ENCODE data around the gene RNF157. TPM values are rescaled to one million over a fixed set of nuclear protein-coding genes. Genes with fewer than 3 reads are reported as not detected.
A peak's percentile ranks its signal among the peaks of the same experiment; 100 is the strongest.

The RNF157 gene
- total and polyA plus RNA-seq, 2 of the 13 experiments (the other 11 are each of a cell fraction or from before 2014, with no cell fraction given): 0.44 to 1.5 TPM

DNA sequence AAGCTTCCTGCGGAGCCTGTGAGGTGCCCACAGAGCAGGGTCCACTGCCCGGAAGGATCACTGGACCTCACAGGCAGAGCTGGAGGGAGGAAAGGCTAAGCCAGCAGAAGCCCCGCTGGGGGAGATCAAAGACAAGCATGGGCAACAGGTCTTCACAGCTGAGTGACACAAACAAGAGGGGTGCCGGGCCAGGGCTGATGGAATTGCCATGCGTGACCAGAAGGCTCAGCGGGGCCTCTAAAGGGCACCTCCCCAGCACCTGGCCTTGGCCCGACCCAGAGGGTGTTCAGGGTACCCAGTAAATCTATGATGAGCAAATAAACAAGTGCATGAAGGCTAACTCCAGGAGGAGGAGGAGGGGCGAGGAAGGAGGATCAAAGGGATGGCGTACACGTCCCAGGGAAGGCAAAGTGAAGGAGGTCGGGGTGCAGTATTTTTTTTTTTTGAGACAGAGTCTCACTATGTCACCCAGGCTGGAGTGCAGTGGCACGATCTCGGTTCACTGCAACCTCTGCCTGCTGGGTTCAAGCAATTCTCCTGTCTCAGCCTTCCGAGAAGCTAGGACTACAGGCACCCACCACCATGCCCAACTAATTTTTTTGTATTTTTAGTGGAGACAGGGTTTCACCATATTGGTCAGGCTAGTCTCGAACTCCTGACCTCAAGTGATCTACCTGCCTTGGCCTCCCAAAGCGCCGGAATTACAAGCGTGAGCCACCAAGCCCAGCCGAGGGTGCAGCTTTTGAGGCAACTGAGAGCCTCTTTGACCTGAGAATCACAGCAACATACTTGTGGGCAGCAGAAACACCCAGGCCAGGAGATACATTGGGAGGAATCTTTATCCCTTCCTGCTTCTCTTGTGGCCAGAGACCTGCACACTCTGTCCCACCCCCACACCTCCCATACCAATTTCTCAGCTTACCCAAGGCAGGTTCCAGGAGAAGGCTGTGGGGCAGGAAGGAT lies 120.6 kb downstream of the RNF157 start (continued):
- TF ChIP-seq ZNF326 (CRISPR knock-in tag; IDR thresholded peaks at IDR 0.05; ENCODE audit: borderline replicate concordance) (no peak), ZNF878 (CRISPR knock-in tag; IDR thresholded peaks at IDR 0.05) (no peak), SAP130 (CRISPR knock-in tag; IDR thresholded peaks at IDR 0.05; ENCODE audit: low read depth) (peak; percentile 64), DNMT3B (CRISPR knock-in tag; conservative IDR thresholded peaks at IDR 0.05) (no peak), FOXP1 (IDR thresholded peaks at IDR 0.05) (no peak), FOXP1 (CRISPR knock-in tag; IDR thresholded peaks at IDR 0.05) (peak; percentile 84), ZFAT (CRISPR knock-in tag; conservative IDR thresholded peaks at IDR 0.05) (no peak), KLF15 (CRISPR knock-in tag; IDR thresholded peaks at IDR 0.05; ENCODE audit: borderline replicate concordance) (no peak), ZMYM4 (CRISPR knock-in tag; IDR thresholded peaks at IDR 0.05) (peak; percentile 60; the same call in 1 of the 2 replicates), CAMTA2 (CRISPR knock-in tag; IDR thresholded peaks at IDR 0.05; ENCODE audit: borderline replicate concordance) (no peak), RAD51 (IDR thresholded peaks at IDR 0.05; ENCODE audit: borderline replicate concordance) (no peak), ZNF431 (CRISPR knock-in tag; IDR thresholded peaks at IDR 0.05; ENCODE audit: borderline replicate concordance, low read depth) (0 out of 2 replicates have a peak, but pooled peaks have one; percentile 31)
- TF ChIP-seq, protein P1, sequence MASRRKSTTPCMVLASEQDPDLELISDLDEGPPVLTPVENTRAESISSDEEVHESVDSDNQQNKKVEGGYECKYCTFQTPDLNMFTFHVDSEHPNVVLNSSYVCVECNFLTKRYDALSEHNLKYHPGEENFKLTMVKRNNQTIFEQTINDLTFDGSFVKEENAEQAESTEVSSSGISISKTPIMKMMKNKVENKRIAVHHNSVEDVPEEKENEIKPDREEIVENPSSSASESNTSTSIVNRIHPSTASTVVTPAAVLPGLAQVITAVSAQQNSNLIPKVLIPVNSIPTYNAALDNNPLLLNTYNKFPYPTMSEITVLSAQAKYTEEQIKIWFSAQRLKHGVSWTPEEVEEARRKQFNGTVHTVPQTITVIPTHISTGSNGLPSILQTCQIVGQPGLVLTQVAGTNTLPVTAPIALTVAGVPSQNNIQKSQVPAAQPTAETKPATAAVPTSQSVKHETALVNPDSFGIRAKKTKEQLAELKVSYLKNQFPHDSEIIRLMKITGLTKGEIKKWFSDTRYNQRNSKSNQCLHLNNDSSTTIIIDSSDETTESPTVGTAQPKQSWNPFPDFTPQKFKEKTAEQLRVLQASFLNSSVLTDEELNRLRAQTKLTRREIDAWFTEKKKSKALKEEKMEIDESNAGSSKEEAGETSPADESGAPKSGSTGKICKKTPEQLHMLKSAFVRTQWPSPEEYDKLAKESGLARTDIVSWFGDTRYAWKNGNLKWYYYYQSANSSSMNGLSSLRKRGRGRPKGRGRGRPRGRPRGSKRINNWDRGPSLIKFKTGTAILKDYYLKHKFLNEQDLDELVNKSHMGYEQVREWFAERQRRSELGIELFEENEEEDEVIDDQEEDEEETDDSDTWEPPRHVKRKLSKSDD (CRISPR knock-in tag; IDR thresholded peaks at IDR 0.05; ENCODE audit: low read depth): no peak
- TF ChIP-seq, protein P2, sequence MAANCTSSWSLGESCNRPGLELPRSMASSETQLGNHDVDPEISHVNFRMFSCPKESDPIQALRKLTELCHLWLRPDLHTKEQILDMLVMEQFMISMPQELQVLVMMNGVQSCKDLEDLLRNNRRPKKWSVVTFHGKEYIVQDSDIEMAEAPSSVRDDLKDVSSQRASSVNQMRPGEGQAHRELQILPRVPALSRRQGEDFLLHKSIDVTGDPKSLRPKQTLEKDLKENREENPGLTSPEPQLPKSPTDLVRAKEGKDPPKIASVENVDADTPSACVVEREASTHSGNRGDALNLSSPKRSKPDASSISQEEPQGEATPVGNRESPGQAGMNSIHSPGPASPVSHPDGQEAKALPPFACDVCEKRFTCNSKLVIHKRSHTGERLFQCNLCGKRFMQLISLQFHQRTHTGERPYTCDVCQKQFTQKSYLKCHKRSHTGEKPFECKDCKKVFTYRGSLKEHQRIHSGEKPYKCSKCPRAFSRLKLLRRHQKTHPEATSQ (CRISPR knock-in tag; IDR thresholded peaks at IDR 0.05; ENCODE audit: borderline replicate concordance): no peak
- TF ChIP-seq, protein P3, sequence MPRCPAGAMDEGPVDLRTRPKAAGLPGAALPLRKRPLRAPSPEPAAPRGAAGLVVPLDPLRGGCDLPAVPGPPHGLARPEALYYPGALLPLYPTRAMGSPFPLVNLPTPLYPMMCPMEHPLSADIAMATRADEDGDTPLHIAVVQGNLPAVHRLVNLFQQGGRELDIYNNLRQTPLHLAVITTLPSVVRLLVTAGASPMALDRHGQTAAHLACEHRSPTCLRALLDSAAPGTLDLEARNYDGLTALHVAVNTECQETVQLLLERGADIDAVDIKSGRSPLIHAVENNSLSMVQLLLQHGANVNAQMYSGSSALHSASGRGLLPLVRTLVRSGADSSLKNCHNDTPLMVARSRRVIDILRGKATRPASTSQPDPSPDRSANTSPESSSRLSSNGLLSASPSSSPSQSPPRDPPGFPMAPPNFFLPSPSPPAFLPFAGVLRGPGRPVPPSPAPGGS (CRISPR knock-in tag; IDR thresholded peaks at IDR 0.05): no peak
- TF ChIP-seq, protein P4, sequence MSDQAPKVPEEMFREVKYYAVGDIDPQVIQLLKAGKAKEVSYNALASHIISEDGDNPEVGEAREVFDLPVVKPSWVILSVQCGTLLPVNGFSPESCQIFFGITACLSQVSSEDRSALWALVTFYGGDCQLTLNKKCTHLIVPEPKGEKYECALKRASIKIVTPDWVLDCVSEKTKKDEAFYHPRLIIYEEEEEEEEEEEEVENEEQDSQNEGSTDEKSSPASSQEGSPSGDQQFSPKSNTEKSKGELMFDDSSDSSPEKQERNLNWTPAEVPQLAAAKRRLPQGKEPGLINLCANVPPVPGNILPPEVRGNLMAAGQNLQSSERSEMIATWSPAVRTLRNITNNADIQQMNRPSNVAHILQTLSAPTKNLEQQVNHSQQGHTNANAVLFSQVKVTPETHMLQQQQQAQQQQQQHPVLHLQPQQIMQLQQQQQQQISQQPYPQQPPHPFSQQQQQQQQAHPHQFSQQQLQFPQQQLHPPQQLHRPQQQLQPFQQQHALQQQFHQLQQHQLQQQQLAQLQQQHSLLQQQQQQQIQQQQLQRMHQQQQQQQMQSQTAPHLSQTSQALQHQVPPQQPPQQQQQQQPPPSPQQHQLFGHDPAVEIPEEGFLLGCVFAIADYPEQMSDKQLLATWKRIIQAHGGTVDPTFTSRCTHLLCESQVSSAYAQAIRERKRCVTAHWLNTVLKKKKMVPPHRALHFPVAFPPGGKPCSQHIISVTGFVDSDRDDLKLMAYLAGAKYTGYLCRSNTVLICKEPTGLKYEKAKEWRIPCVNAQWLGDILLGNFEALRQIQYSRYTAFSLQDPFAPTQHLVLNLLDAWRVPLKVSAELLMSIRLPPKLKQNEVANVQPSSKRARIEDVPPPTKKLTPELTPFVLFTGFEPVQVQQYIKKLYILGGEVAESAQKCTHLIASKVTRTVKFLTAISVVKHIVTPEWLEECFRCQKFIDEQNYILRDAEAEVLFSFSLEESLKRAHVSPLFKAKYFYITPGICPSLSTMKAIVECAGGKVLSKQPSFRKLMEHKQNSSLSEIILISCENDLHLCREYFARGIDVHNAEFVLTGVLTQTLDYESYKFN (CRISPR knock-in tag; conservative IDR thresholded peaks at IDR 0.05): peak; percentile 96
- TF ChIP-seq, protein P5, sequence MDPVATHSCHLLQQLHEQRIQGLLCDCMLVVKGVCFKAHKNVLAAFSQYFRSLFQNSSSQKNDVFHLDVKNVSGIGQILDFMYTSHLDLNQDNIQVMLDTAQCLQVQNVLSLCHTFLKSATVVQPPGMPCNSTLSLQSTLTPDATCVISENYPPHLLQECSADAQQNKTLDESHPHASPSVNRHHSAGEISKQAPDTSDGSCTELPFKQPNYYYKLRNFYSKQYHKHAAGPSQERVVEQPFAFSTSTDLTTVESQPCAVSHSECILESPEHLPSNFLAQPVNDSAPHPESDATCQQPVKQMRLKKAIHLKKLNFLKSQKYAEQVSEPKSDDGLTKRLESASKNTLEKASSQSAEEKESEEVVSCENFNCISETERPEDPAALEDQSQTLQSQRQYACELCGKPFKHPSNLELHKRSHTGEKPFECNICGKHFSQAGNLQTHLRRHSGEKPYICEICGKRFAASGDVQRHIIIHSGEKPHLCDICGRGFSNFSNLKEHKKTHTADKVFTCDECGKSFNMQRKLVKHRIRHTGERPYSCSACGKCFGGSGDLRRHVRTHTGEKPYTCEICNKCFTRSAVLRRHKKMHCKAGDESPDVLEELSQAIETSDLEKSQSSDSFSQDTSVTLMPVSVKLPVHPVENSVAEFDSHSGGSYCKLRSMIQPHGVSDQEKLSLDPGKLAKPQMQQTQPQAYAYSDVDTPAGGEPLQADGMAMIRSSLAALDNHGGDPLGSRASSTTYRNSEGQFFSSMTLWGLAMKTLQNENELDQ (CRISPR knock-in tag; IDR thresholded peaks at IDR 0.05; ENCODE audit: borderline replicate concordance): no peak
